Left ventricle myocardium inferior (tissue), 1 donor: ENCODE data around the gene SCN3B. TPM values are rescaled to one million over a fixed set of nuclear protein-coding genes. Genes with fewer than 3 reads are reported as not detected.
"Not testable (repeated sequence)": the region's sequence is repeated elsewhere in the genome, so short reads cannot be mapped to it uniquely, and the experiment has no call there.

Experiments used
- DNase-seq: peaks from one replicate; pipeline ENCODE4 v3.0.0-alpha.2; 2020
- H3K27ac ChIP-seq: fragments of 200-600 bp; replicated peaks from 2 replicates; pipeline ENCODE4 v1.8.0; 2021
- H3K27me3 ChIP-seq: fragments of 200-600 bp; 2 replicates; pipeline ENCODE4 v1.8.0; 2021; ENCODE audit warnings: low read depth
- H3K36me3 ChIP-seq: fragments of 200-600 bp; 2 replicates; pipeline ENCODE4 v1.8.0; 2021
- H3K4me1 ChIP-seq: fragments of 200-600 bp; 2 replicates; pipeline ENCODE4 v1.8.0; 2021
- H3K4me3 ChIP-seq: fragments of 200-600 bp; 2 replicates; pipeline ENCODE4 v1.8.0; 2021; ENCODE audit warnings: mild to moderate bottlenecking, moderate library complexity
- H3K9me3 ChIP-seq: fragments of 200-600 bp; replicated peaks from 2 replicates; pipeline ENCODE4 v1.8.0; 2021
- CTCF ChIP-seq: fragments of 200-600 bp; IDR thresholded peaks from 2 replicates; pipeline ENCODE4 v1.8.0; 2021; ENCODE audit warnings: antibody characterized with exemption, mild to moderate bottlenecking, borderline replicate concordance
- intact Hi-C: fragments of 100-400 bp; cut with micrococcal nuclease; formaldehyde crosslinking; loops from one replicate; pipeline ENCODE4 v1.11.0; 2022
- total RNA-seq: library from RNA; stranded (reverse); fragmentation: NEBNext Ultra II Directional; extraction: Animal tissue kit (Norgen Biotek cat#: 25700); gene quantifications from one replicate; pipeline ENCODE4 v1.2.1, GENCODE V29; 2021
- donor health status: DM: no; HTN: yes; CAD: no; lungs with severe emphysema.

Gene SCN3B
- total RNA-seq, 1 donor from 2014 or later = 1.9 TPM

GRCh38 chr11:123674297-123674696 lies 19.9 kb upstream of the SCN3B start:
- Histone ChIP-seq H3K36me3 (no peaks in the 10 kb centered on the region), H3K27me3 (no peaks in the 10 kb centered on the region), H3K27ac (no peak overlapping the region), H3K4me1 (no peaks in the 10 kb centered on the region), H3K9me3 (peaks cover 2% of the 10 kb centered on the region), H3K4me3 (no peak overlapping the region)
- no peak for DNase-seq
- no peak for TF ChIP-seq CTCF
- intact Hi-C loops = no loop called here

- no peaks in the 10 kb centered on the region for H3K36me3 ChIP-seq
- no peaks in the 10 kb centered on the region for H3K27me3 ChIP-seq
- no peak overlapping the region for H3K27ac ChIP-seq
- H3K4me3 ChIP-seq = no peak overlapping the region
- no peak for DNase-seq
- intact Hi-C loops = no loop called here
- no peak for TF ChIP-seq CTCF
- no peaks in the 10 kb centered on the region for H3K9me3 ChIP-seq
- no peaks in the 10 kb centered on the region for H3K4me1 ChIP-seq
These were observed 18.1 kb upstream of the SCN3B start for GRCh38 chr11:123672568-123672967.

GRCh38 chr11:123671534-123671933 lies 17.1 kb upstream of the SCN3B start:
- no peaks in the 10 kb centered on the region for H3K36me3 ChIP-seq
- H3K9me3 ChIP-seq = no peaks in the 10 kb centered on the region
- H3K4me3 ChIP-seq = no peak overlapping the region
- no peaks in the 10 kb centered on the region for H3K27me3 ChIP-seq
- no peaks in the 10 kb centered on the region for H3K4me1 ChIP-seq
- H3K27ac ChIP-seq = no peak overlapping the region
- no peak for DNase-seq
- intact Hi-C loops = no loop called here
- TF ChIP-seq CTCF = no peak

- H3K36me3 ChIP-seq = no peaks in the 10 kb centered on the region
- no peaks in the 10 kb centered on the region for H3K9me3 ChIP-seq
- no peak overlapping the region for H3K27ac ChIP-seq
- intact Hi-C loops = no loop called here
- H3K27me3 ChIP-seq = no peaks in the 10 kb centered on the region
- no peak overlapping the region for H3K4me3 ChIP-seq
- DNase-seq = no peak
- TF ChIP-seq CTCF = no peak
- no peaks in the 10 kb centered on the region for H3K4me1 ChIP-seq
These were observed 15.7 kb upstream of the SCN3B start for GRCh38 chr11:123670081-123670480.

- DNase-seq = no peak
- Histone ChIP-seq H3K36me3 (no peaks in the 10 kb centered on the region), H3K9me3 (no peaks in the 10 kb centered on the region), H3K4me1 (no peaks in the 10 kb centered on the region), H3K4me3 (no peak overlapping the region), H3K27ac (no peak overlapping the region), H3K27me3 (no peaks in the 10 kb centered on the region)
- no peak for TF ChIP-seq CTCF
- intact Hi-C loops = no loop called here
These were observed 10.9 kb upstream of the SCN3B start for GRCh38 chr11:123665306-123665705.

- H3K36me3 ChIP-seq, H3K27me3 ChIP-seq, H3K9me3 ChIP-seq, H3K4me1 ChIP-seq, intact Hi-C loops, DNase-seq, H3K27ac ChIP-seq, H3K4me3 ChIP-seq: not testable (repeated sequence)
These were observed 5.5 kb upstream of the SCN3B start for GRCh38 chr11:123659965-123660364.
